ENCODE measurements around the gene POC1A.

GRCh38 chr3:52063026-52063723 lies 91.0 kb downstream of the POC1A start:
- TF ChIP-seq TEAD4 (IDR thresholded peaks at IDR 0.05) = no peak
- TF ChIP-seq EGR1 (IDR thresholded peaks at IDR 0.05) = no peak
- TF ChIP-seq TCF12 (IDR thresholded peaks at IDR 0.05; ENCODE audit: low read depth) = no peak
- TF ChIP-seq YY1 (IDR thresholded peaks at IDR 0.05; ENCODE audit: low read depth) = no peak
- TF ChIP-seq MAX (IDR thresholded peaks at IDR 0.05) = no peak
- no peak for TF ChIP-seq USF1 (IDR thresholded peaks at IDR 0.05)
- no peak for TF ChIP-seq CREB1 (IDR thresholded peaks at IDR 0.05; ENCODE audit: low read depth)
- TF ChIP-seq CEBPB (IDR thresholded peaks at IDR 0.05) = no peak
- no peak for TF ChIP-seq TAF1 (IDR thresholded peaks at IDR 0.05; ENCODE audit: low read depth)

Data from Ishikawa (cell line).